ENCODE data around the gene TRIO.

Gene TRIO

DNA sequence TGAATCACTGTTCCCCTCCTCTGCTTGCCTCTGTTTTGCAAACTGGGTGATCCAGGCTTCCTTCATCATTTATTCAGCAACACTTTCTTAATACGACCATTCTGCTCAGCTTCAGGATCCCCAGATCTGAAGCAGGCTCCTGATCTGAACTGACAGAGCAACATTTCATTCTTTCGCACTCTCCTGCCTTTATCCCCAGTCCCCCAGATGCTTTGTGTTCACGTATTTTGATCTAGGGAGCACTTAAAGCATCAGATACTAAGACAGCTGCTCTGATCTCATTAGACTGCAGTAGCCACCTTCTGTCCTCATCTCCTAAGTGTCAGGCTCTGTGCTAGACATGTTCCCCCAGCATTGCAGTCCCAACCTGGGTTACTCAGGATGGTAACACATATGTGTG, 158.0 kb downstream of the TRIO start:
- H3K4me3 Mint-ChIP-seq = no peak overlapping the region
- peaks cover 10% of the 10 kb centered on the region for H3K4me1 Mint-ChIP-seq
- no peaks in the 10 kb centered on the region for H3K27me3 Mint-ChIP-seq
- no peak overlapping the region for H3K27ac Mint-ChIP-seq
- ATAC-seq (ENCODE audit: low read depth) (no peak), DNase-seq (ENCODE audit: low spot score in 2 of 2) (no peak)
- H3K9me3 Mint-ChIP-seq = no peaks in the 10 kb centered on the region
- peaks cover 45% of the 10 kb centered on the region for H3K36me3 Mint-ChIP-seq

DNA sequence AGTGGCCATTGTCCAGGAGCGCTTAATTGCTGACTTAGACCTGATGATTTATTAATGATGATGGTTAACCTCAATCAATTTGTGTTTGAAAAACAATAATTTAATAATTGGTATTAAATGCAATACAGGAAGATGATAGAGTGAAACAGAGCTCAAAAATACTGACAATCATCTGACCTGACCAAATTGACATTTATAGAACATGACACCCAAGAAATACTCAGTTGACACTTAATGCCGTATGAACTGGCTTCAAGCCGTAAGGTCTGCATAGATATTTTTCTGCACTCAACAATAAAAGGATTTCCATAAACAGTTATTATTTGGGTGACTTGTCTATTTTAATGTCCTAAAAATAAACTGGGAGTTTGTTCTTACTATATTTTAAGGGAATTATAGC, 159.2 kb downstream of the TRIO start:
- peaks cover 15% of the 10 kb centered on the region for H3K4me1 Mint-ChIP-seq
- peak overlapping the region; percentile 65 for H3K27ac Mint-ChIP-seq
- H3K9me3 Mint-ChIP-seq = no peaks in the 10 kb centered on the region
- H3K27me3 Mint-ChIP-seq = no peaks in the 10 kb centered on the region
- H3K36me3 Mint-ChIP-seq = peaks cover 45% of the 10 kb centered on the region
- DNase-seq (ENCODE audit: low spot score in 2 of 2) (no peak), ATAC-seq (ENCODE audit: low read depth) (no peak)
- H3K4me3 Mint-ChIP-seq = no peak overlapping the region

DNA sequence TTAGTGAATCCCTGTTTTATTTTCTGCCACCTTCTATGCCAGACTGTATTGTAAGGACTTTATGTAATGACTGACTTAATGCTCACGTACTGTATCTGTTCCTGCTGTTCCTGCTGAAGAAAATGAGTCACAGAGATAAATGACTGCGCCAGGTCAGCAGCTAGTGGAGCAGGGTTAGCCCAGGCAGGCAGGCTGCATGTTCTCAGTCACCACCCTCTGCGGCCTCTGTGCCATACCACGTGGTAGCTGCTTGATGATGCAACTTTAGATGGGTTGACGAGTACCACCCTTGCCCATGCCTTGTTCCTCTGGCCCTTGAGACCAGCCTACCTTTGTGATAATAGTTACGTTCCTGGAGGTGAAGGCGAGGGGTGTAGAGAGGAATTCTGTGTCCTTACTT, 161.9 kb downstream of the TRIO start:
- Mint-ChIP-seq H3K27ac (no peak overlapping the region), H3K4me3 (no peak overlapping the region), H3K4me1 (peaks cover 23% of the 10 kb centered on the region), H3K9me3 (peaks cover 5% of the 10 kb centered on the region), H3K27me3 (no peaks in the 10 kb centered on the region), H3K36me3 (peaks cover 48% of the 10 kb centered on the region)
- no peak for ATAC-seq (ENCODE audit: low read depth)
- DNase-seq (ENCODE audit: low spot score in 2 of 2) = no peak

DNA sequence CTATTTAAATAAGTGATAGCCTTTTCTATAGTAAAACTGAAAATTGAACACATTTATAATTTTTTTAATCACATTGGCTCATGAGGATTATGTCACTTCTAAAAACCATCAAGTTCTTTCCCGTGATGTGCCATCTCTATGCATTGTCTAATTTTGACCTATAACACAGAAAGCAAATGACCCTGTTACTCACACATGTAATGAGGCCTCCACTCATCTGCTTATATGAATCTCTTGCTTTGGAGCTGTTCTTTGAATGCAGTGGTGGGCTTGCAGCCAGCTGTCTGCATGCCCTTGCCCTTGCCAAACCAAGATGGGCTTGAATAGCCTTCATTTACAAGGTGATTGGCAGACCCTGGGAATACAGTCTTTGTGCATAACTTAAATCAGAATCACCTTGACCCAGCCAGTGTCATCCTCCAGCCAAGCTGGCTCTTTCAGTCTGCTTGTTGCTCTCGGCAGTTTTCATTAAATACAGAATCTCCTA, 163.2 kb downstream of the TRIO start:
- Mint-ChIP-seq H3K27me3 (no peaks in the 10 kb centered on the region), H3K4me3 (no peak overlapping the region), H3K9me3 (peaks cover 5% of the 10 kb centered on the region), H3K4me1 (peaks cover 23% of the 10 kb centered on the region), H3K27ac (no peak overlapping the region), H3K36me3 (peaks cover 47% of the 10 kb centered on the region)
- ATAC-seq (ENCODE audit: low read depth) (no peak), DNase-seq (ENCODE audit: low spot score in 2 of 2) (no peak)

DNA sequence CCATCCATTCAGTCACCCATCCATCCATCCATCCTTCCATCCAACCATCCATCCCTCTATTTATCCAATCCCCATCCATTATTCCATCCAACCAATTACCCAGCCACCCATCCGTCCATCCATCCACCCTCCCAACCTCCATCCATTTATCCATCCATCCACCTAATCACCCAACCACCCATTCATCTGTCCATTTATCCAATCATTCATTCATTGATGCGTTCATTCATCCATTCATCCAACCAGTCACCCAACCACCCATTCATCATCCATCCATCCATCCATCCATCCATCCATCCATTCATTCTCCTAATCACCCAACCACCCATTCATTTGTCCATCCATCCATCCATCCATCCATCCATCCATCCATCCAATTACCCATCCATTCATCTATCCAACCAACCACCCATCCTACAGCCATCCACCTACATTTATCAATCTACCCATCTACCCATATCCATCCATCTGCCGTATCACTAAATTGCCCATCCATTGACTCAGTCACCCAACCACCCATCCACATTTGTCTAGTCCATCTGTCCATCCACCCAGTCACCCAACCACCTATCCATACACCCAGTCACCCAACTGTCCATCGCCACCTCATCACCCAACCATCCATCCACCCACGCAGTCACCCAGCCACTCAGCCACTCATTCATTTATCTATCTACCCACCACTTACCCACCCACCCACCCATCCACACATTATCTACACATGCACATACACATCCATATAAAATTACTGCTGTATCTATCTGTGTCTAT, 165.4 kb downstream of the TRIO start:
- peaks cover 14% of the 10 kb centered on the region for H3K4me1 Mint-ChIP-seq
- peaks cover 41% of the 10 kb centered on the region for H3K36me3 Mint-ChIP-seq
- no peaks in the 10 kb centered on the region for H3K27me3 Mint-ChIP-seq
- no peak overlapping the region for H3K4me3 Mint-ChIP-seq
- ATAC-seq (ENCODE audit: low read depth) = no peak
- H3K9me3 Mint-ChIP-seq = peaks cover 5% of the 10 kb centered on the region
- no peak overlapping the region for H3K27ac Mint-ChIP-seq
- no peak for DNase-seq (ENCODE audit: low spot score in 2 of 2)

DNA sequence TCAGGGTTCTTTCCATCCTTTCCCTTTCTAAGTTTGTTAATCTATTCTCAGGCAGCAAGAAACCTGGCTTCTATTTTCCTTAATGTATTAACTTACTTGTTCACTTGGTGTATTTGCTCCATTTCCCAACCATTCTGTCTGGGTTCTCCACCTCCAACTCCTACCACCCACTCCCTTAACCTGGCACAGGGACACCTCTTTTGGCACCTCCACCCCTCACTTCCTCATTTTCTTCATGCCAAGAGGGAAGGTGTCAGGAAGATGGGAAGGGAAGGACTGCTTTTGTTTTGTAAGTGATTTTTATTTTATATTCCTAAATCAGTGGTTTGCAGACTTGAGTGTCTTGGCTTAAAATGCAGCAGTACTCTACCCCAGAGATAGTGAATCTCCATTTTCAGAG, 166.1 kb downstream of the TRIO start:
- Mint-ChIP-seq H3K36me3 (peaks cover 39% of the 10 kb centered on the region), H3K9me3 (peaks cover 5% of the 10 kb centered on the region), H3K4me3 (no peak overlapping the region), H3K27ac (peak overlapping the region; percentile 29), H3K27me3 (no peaks in the 10 kb centered on the region), H3K4me1 (peaks cover 14% of the 10 kb centered on the region)
- ATAC-seq (ENCODE audit: low read depth) = no peak
- no peak for DNase-seq (ENCODE audit: low spot score in 2 of 2)

DNA sequence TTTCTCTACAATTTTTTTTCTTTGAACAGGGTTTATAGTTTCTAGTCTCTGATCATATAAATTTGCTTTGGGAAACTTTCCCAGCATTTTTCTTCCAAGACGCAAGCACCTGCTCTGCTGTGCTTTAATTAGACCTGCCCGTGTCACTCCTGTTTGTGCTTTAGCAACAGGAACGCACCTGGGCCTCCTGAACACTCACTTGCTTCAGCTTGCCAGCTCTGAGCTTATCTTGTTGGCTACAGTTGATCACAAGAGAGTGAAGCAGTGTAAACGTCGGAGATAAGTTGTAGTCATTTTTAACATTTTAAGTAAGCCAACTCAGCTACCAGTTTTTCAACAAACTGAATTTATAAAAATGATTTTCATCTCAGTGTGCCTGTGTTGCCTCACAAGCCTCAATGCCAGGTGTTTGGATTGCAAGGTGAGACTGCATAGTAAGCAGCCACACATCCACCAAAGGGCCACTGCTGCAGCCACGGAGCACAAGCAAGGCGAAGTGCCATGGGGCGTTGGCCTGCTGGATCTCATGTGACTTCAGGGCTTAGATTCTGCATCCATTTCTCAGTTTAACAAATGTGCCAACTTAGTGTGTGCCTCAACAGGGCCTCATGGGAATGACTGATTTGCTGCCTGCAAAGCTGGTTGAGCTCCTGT, 166.9 kb downstream of the TRIO start:
- Mint-ChIP-seq H3K9me3 (peaks cover 5% of the 10 kb centered on the region), H3K27me3 (no peaks in the 10 kb centered on the region), H3K36me3 (peaks cover 43% of the 10 kb centered on the region), H3K4me1 (peaks cover 14% of the 10 kb centered on the region), H3K27ac (peak overlapping the region; percentile 29), H3K4me3 (no peak overlapping the region)
- DNase-seq (ENCODE audit: low spot score in 2 of 2) (no peak), ATAC-seq (ENCODE audit: low read depth) (no peak)

DNA sequence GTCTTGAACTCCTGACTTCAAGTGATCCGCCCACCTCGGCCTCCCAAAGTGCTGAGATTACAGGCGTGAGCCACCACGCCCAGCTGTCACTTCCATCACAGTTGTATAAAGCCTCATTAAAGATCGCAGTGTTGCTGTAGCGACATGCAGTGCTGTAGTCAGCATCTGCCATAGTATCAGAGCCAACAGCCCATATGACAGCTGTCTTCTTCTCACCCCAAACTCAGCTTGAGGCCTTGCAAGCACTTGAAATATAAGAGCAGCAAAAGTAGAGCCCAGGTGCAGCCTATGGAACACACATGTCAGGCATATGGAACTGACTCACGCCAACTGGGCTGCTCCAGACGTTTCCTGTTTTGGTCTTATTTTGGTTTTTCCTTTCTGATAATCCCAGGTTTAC, 167.8 kb downstream of the TRIO start:
- Mint-ChIP-seq H3K36me3 (peaks cover 46% of the 10 kb centered on the region), H3K9me3 (peaks cover 5% of the 10 kb centered on the region), H3K4me1 (peaks cover 14% of the 10 kb centered on the region), H3K27me3 (no peaks in the 10 kb centered on the region), H3K27ac (no peak overlapping the region), H3K4me3 (no peak overlapping the region)
- DNase-seq (ENCODE audit: low spot score in 2 of 2) (no peak), ATAC-seq (ENCODE audit: low read depth) (no peak)

DNA sequence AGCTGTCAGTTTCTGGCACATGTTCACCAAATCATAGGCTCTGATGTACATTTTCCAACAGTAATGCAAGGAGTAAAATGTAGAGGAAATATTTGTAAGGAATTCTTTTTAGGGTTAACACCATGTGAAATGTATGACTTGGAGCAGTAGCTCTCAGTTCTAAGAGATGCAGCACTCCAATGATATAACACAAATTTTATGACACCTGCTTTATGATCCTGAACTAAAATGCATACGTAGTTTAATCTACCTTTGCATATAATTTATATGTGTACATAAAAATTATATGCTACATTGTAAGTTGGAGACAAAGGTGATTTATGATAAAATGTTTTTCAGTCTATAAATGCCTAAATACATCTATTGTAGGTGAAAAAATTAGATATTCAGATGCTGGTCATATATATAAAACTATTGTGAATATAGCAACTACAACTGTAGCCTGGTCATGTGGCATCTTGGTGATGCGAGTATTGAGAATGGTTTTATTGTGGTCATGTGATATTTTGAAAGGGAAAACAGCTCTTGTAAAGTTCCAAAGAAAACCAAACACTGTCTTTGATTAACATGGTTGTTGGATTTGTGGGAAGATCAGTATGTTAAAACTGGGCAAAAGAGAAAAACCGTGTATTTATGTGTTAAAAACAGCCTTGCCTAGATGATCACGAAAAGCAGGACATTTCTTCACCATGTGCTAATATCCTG, 171.0 kb downstream of the TRIO start:
- H3K27ac Mint-ChIP-seq = no peak overlapping the region
- no peaks in the 10 kb centered on the region for H3K9me3 Mint-ChIP-seq
- peaks cover 43% of the 10 kb centered on the region for H3K36me3 Mint-ChIP-seq
- H3K27me3 Mint-ChIP-seq = no peaks in the 10 kb centered on the region
- no peak overlapping the region for H3K4me3 Mint-ChIP-seq
- peaks cover 3% of the 10 kb centered on the region for H3K4me1 Mint-ChIP-seq
- no peak for DNase-seq (ENCODE audit: low spot score in 2 of 2)
- no peak for ATAC-seq (ENCODE audit: low read depth)

DNA sequence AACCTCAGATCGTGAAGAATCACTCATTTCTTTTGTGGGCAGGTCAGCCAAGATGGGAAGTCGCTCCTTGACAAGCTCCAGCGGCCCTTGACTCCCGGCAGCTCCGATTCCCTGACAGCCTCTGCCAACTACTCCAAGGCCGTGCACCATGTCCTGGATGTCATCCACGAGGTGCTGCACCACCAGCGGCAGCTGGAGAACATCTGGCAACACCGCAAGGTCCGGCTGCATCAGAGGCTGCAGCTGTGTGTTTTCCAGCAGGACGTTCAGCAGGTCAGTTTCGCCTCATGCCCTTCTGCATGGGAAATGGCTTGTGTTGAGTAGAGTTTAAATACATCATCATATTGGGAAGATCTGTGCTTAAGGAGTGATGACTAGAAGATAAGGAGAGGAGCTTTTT, 173.3 kb downstream of the TRIO start:
- no peak for ATAC-seq (ENCODE audit: low read depth)
- no peak overlapping the region for H3K4me3 Mint-ChIP-seq
- peaks cover 46% of the 10 kb centered on the region for H3K36me3 Mint-ChIP-seq
- no peaks in the 10 kb centered on the region for H3K27me3 Mint-ChIP-seq
- peaks cover 2% of the 10 kb centered on the region for H3K9me3 Mint-ChIP-seq
- no peak overlapping the region for H3K27ac Mint-ChIP-seq
- DNase-seq (ENCODE audit: low spot score in 2 of 2) = no peak
- H3K4me1 Mint-ChIP-seq = peaks cover 5% of the 10 kb centered on the region

DNA sequence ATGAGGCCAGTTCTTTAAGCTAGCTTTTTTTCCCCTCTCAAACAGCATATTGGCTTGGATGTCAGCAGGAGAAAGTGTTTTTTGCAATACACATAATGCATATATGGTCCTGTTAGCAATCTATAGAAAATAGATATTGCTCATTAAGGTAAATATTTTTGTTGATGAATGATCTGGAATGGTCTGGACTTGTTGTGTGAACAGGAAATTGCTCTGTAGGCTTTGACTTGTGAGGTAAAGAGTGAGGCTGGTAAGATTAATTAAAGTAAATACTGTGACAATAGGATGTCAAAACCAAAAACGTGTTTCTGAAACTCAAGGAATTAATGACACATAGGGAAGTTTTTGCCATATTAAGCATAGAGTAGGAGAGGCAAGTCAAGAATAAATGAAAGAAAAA, 176.0 kb downstream of the TRIO start:
- peaks cover 54% of the 10 kb centered on the region for H3K36me3 Mint-ChIP-seq
- H3K4me1 Mint-ChIP-seq = peaks cover 12% of the 10 kb centered on the region
- no peaks in the 10 kb centered on the region for H3K27me3 Mint-ChIP-seq
- ATAC-seq (ENCODE audit: low read depth) = no peak
- H3K9me3 Mint-ChIP-seq = peaks cover 2% of the 10 kb centered on the region
- H3K27ac Mint-ChIP-seq = no peak overlapping the region
- H3K4me3 Mint-ChIP-seq = no peak overlapping the region
- DNase-seq (ENCODE audit: low spot score in 2 of 2) = no peak

DNA sequence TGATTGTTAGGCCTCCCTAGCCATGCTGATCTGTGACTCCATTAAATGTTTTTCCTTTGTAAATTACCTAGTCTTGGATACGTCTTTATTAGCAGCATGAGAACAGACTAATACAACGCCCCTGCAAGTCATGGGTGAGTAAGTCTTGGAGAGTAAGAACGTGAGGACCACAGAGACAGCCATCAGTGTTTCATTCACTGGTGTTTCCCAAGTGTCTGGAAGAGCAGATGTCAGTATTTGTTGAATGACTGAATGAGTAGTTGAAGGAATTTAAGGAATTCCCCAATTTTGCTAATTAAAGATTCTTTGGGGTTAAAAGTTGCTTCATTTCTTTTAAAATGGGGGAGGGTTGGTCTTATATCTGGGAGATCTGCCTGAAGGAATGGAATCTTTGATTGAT, 178.8 kb downstream of the TRIO start:
- ATAC-seq (ENCODE audit: low read depth) = no peak
- peak overlapping the region; percentile 11 for H3K27ac Mint-ChIP-seq
- H3K9me3 Mint-ChIP-seq = peaks cover 2% of the 10 kb centered on the region
- peaks cover 16% of the 10 kb centered on the region for H3K4me1 Mint-ChIP-seq
- H3K4me3 Mint-ChIP-seq = no peak overlapping the region
- H3K36me3 Mint-ChIP-seq = peaks cover 41% of the 10 kb centered on the region
- no peaks in the 10 kb centered on the region for H3K27me3 Mint-ChIP-seq
- DNase-seq (ENCODE audit: low spot score in 2 of 2) = no peak

DNA sequence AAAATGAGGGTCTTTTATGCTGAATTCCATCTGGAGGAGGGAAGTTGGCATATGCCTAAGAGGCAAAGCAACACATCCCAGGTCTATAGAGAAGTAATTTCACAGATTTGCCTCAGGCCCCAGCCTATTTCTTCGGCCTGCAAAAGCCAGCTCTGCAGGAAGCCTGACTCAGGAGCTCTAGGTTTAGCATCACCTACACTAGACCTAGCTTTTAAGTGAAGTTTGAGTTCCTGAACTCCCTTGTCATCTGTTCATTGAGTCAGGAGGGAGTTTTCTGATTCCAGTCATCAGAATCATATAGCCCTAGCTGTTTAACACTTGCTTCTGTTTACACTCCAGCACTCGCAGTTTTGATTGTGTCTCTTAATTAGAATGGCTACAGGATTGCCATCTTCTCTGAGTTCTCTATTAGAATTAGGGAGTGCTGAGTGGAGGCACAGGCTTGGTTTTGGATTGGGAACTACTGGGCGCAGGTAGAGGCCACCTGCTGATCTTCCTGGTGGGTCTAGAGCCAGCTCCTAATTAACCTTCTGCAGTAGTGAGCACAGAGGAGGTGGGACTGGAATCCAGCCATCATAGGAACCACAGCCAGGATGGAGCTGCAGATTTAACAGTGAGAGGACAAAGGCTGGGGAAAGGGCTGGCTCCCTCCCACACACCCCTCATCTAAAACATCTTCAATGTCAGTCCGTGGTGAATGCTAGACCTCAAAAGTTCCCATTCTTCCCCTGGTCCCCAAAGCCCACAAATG, 179.5 kb downstream of the TRIO start:
- H3K4me1 Mint-ChIP-seq = peaks cover 16% of the 10 kb centered on the region
- H3K36me3 Mint-ChIP-seq = peaks cover 36% of the 10 kb centered on the region
- no peak for DNase-seq (ENCODE audit: low spot score in 2 of 2)
- peaks cover 2% of the 10 kb centered on the region for H3K9me3 Mint-ChIP-seq
- H3K27ac Mint-ChIP-seq = peak overlapping the region; percentile 11
- no peaks in the 10 kb centered on the region for H3K27me3 Mint-ChIP-seq
- ATAC-seq (ENCODE audit: low read depth) = no peak
- H3K4me3 Mint-ChIP-seq = no peak overlapping the region

DNA sequence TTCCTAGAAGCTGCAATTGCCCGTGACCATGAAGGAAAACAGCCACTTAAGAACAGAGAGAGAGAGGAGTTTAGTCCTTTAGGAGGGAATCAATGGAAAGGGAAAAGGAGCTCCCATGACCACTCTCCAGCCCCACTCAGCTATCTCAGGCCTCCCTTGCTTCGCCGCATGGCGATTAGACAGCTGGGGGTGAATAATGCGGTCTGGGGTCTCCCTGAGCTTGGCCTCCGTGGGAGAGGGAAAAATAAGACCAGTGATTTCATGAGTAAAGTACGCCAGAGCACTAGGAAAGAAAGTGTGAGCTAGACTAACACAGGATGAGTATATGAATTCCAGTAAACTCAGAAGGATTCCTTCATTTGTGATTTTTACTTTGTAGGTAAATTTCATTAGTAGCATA, 180.3 kb downstream of the TRIO start:
- Mint-ChIP-seq H3K27ac (no peak overlapping the region), H3K27me3 (no peaks in the 10 kb centered on the region), H3K36me3 (peaks cover 36% of the 10 kb centered on the region), H3K4me3 (no peak overlapping the region), H3K4me1 (peaks cover 18% of the 10 kb centered on the region), H3K9me3 (peaks cover 2% of the 10 kb centered on the region)
- ATAC-seq (ENCODE audit: low read depth) (no peak), DNase-seq (ENCODE audit: low spot score in 2 of 2) (no peak)

Measured in memory B cell (primary cell).